Breast epithelium (tissue), 4 donors: ENCODE results near the gene LRRC38. TPM values are rescaled to one million over a fixed set of nuclear protein-coding genes. Genes with fewer than 3 reads are reported as not detected.

Experiments
- DNase-seq, 2 donors: peaks; one replicate each; pipeline ENCODE4 v3.0.0-alpha.2; 2019; ENCODE audit warnings: low spot score in 2 of 2
- H3K27ac ChIP-seq, 2 donors: fragments of 200-600 bp; sonication (generic) in 1 of 2; one replicate each; pipeline ENCODE4 v1.5.1; 2016 to 2019; ENCODE audit warnings: mild to moderate bottlenecking in 1 of 2
- H3K27me3 ChIP-seq, 2 donors: fragments of 200-600 bp; sonication (generic) in 1 of 2; one replicate each; pipeline versions ENCODE4 v1.5.1 to v1.6.0; 2017 to 2019; ENCODE audit warnings: control low read depth in 1 of 2, mild to moderate bottlenecking in 1 of 2
- H3K36me3 ChIP-seq: fragments of 200-600 bp; one replicate; pipeline ENCODE4 v1.5.1; 2019
- H3K4me1 ChIP-seq, 2 donors: fragments of 200-600 bp; sonication (generic); one replicate each; pipeline ENCODE4 v1.5.1; 2016 to 2019; ENCODE audit warnings: control low read depth in 1 of 2
- H3K4me3 ChIP-seq, 3 donors: fragments of 200-600 bp; sonication (generic); 1 replicate in 2 of 3; 2 replicates in 1 of 3; pipeline ENCODE4 v1.5.1; 2016 to 2019; ENCODE audit warnings: mild to moderate bottlenecking in 3 of 3, moderate library complexity in 2 of 3
- H3K9me3 ChIP-seq, 2 donors: fragments of 200-600 bp; sonication (generic) in 1 of 2; one replicate each; pipeline ENCODE4 v1.5.1; 2016 to 2019; ENCODE audit warnings: control low read depth in 1 of 2
- POLR2A ChIP-seq: fragments of 450-650 bp; IDR thresholded peaks from one replicate; pipeline ENCODE4 v1.6.1; 2016; ENCODE audit warnings: antibody characterized with exemption, mild to moderate bottlenecking, moderate library complexity
- POLR2AphosphoS5 ChIP-seq, 3 donors: sonication (generic); formaldehyde crosslinking; IDR thresholded peaks; one replicate each; pipeline ENCODE4 v1.6.1; 2017; ENCODE audit warnings: antibody characterized with exemption in 3 of 3
- intact Hi-C: fragments of 100-400 bp; cut with DNase I; formaldehyde crosslinking; loops from one replicate; pipeline ENCODE4 v1.15.1; 2023; ENCODE audit warnings: low total_unique reads
- total RNA-seq, 3 donors: library from RNA; depleted of rRNA; stranded (reverse); fragments of >200 nt; gene quantifications; one replicate each; pipeline ENCODE4 v1.1.0, GENCODE V29; 2016
- TF ChIP-seq, protein P1 (sequence below), 3 donors: fragments of 450-650 bp; IDR thresholded peaks; one replicate each; pipeline ENCODE4 v1.5.1; 2016 to 2017; ENCODE audit warnings: antibody characterized with exemption in 3 of 3, mild to moderate bottlenecking in 3 of 3, moderate library complexity in 3 of 3

LRRC38 gene
- total RNA-seq, 3 donors from 2014 or later, result 0.15 TPM; not detected in 2

DNA sequence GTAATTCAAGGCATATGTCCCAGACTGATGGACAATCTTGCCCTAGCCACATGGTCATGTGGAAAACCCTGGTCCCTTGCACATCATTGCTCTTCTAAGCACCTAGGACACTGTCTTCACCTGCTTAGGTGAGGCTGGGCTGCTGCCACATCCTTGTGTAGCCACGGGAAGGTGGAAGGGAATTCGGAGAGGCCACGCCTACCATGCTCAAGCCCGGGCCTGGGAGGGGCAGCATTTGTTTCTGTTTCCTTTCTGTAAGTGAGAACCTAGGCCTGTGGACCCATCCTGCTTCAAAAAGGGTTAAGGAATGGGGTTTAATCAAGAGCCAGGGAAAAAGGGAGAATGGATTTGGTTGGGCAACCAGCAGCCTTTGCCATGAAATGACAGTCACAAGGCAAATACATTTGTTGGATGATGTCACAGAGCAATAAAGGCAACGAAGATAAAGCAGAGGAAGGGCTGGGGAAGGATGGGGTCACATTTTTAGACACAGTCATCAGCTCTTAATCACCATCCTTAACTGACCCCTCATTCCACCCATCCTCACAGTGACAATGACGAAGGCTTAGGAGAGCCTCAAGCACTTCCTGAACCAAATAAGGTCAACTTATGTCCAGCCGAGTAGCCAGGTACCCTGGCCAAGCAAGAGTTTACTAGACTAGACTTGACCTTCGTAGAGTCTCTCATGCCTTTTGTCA, 10.1 kb upstream of the LRRC38 start:
- Histone ChIP-seq H3K4me1 (no peaks in the 10 kb centered on the region), H3K27ac (no peak overlapping the region), H3K9me3 (peaks cover 0 to 3% of the 10 kb centered on the region in 2 donors), H3K4me3 (no peak overlapping the region), H3K27me3 (peaks cover 0 to 21% of the 10 kb centered on the region in 2 donors), H3K36me3 (no peaks in the 10 kb centered on the region)
- intact Hi-C loops, result no loop called here
- DNase-seq, result no peak
- TF ChIP-seq POLR2A (no peak), POLR2AphosphoS5 (IDR thresholded peaks at IDR 0.05) (no peak)
- TF ChIP-seq, protein P1, sequence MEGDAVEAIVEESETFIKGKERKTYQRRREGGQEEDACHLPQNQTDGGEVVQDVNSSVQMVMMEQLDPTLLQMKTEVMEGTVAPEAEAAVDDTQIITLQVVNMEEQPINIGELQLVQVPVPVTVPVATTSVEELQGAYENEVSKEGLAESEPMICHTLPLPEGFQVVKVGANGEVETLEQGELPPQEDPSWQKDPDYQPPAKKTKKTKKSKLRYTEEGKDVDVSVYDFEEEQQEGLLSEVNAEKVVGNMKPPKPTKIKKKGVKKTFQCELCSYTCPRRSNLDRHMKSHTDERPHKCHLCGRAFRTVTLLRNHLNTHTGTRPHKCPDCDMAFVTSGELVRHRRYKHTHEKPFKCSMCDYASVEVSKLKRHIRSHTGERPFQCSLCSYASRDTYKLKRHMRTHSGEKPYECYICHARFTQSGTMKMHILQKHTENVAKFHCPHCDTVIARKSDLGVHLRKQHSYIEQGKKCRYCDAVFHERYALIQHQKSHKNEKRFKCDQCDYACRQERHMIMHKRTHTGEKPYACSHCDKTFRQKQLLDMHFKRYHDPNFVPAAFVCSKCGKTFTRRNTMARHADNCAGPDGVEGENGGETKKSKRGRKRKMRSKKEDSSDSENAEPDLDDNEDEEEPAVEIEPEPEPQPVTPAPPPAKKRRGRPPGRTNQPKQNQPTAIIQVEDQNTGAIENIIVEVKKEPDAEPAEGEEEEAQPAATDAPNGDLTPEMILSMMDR (IDR thresholded peaks at IDR 0.05), result no peak

- Histone ChIP-seq H3K27ac (no peak overlapping the region), H3K4me3 (no peak overlapping the region), H3K27me3 (peaks cover 0 to 33% of the 10 kb centered on the region in 2 donors), H3K4me1 (no peaks in the 10 kb centered on the region), H3K9me3 (no peaks in the 10 kb centered on the region), H3K36me3 (no peaks in the 10 kb centered on the region)
- TF ChIP-seq, protein P1 (IDR thresholded peaks at IDR 0.05), result no peak
- no peak for TF ChIP-seq POLR2AphosphoS5 (IDR thresholded peaks at IDR 0.05)
- no peak for TF ChIP-seq POLR2A
- DNase-seq, result no peak
- intact Hi-C loops, result no loop called here
Observed at GRCh38 chr1:13520985-13521384, 7.2 kb upstream of the LRRC38 start.

GRCh38 chr1:13517193-13517812, 3.5 kb upstream of the LRRC38 start:
- peaks cover 0 to 58% of the 10 kb centered on the region in 2 donors for H3K27me3 ChIP-seq
- TF ChIP-seq POLR2A, result no peak
- TF ChIP-seq POLR2AphosphoS5 (IDR thresholded peaks at IDR 0.05), result no peak
- TF ChIP-seq, protein P1 (IDR thresholded peaks at IDR 0.05), result peak in 1 of 3 donors; percentile 18
- no peak for DNase-seq
- no peaks in the 10 kb centered on the region for H3K36me3 ChIP-seq
- H3K4me3 ChIP-seq, result no peak overlapping the region
- H3K4me1 ChIP-seq, result no peaks in the 10 kb centered on the region
- H3K9me3 ChIP-seq, result no peaks in the 10 kb centered on the region
- intact Hi-C loops, result no loop called here
- no peak overlapping the region for H3K27ac ChIP-seq

DNA sequence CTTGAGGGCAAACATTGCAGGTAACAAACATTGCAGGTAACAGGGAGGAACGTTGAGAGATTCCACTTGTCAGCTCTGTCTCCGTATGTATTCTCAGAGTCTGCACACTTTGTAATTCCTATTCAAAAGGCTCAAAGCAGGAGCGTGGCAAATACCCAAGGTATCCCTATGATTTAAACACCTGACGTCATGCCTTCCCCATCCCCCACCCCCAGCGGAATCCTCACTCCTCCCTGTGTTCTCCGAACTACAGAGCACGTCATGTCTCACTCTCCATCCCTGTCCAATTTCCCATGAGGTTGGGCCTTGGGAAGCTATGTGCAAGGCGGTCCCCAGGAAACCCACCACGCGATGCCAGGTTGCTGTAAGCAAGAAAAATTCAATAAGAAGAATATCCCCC, 2.8 kb upstream of the LRRC38 start:
- DNase-seq, result no peak

DNA sequence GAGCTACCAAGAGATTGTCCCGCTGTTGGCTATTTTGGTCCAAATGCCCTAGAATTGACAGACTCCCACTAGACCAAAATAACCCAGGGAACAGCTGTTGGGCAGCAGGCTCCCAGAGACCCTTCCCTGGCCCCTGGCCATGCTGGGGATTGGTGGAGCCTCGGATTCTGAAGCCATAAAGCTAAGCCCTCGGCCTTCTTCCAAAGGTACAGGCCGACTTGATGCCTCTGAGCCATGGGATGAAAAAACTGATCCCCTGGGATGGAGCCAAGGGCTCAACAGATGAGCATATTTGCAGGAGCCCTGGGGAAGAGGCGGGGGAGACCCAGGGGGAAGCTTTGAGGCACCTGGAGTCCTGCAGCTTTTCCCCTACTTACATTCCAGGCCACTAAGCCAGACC, 1.0 kb upstream of the LRRC38 start:
- H3K4me1 ChIP-seq, result no peaks in the 10 kb centered on the region

More for the DNA sequence above, 2.8 kb upstream of the LRRC38 start:
- H3K36me3 ChIP-seq, result no peaks in the 10 kb centered on the region
- H3K4me1 ChIP-seq, result no peaks in the 10 kb centered on the region
- no peak overlapping the region for H3K27ac ChIP-seq
- H3K9me3 ChIP-seq, result no peaks in the 10 kb centered on the region
- intact Hi-C loops, result no loop called here
- peaks cover 0 to 64% of the 10 kb centered on the region in 2 donors for H3K27me3 ChIP-seq
- TF ChIP-seq POLR2AphosphoS5 (IDR thresholded peaks at IDR 0.05) (no peak), POLR2A (no peak)
- TF ChIP-seq, protein P1 (IDR thresholded peaks at IDR 0.05), result no peak
- no peak overlapping the region for H3K4me3 ChIP-seq

More for the DNA sequence above, 1.0 kb upstream of the LRRC38 start:
- H3K36me3 ChIP-seq, result no peaks in the 10 kb centered on the region
- intact Hi-C loops, result no loop called here
- no peak overlapping the region for H3K27ac ChIP-seq
- no peak for DNase-seq
- H3K27me3 ChIP-seq, result peaks cover 0 to 62% of the 10 kb centered on the region in 2 donors
- TF ChIP-seq, protein P1 (IDR thresholded peaks at IDR 0.05), result no peak
- no peak for TF ChIP-seq POLR2A
- TF ChIP-seq POLR2AphosphoS5 (IDR thresholded peaks at IDR 0.05), result no peak
- H3K4me3 ChIP-seq, result no peak overlapping the region
- H3K9me3 ChIP-seq, result no peaks in the 10 kb centered on the region
